ENCODE data around the gene COMMD9. TPM values are rescaled to one million over a fixed set of nuclear protein-coding genes. Genes with fewer than 3 reads are reported as not detected.

Gene COMMD9
- total and polyA plus RNA-seq, 2 experiments from 2014 or later, result 22.4 to 44.1 TPM

DNA sequence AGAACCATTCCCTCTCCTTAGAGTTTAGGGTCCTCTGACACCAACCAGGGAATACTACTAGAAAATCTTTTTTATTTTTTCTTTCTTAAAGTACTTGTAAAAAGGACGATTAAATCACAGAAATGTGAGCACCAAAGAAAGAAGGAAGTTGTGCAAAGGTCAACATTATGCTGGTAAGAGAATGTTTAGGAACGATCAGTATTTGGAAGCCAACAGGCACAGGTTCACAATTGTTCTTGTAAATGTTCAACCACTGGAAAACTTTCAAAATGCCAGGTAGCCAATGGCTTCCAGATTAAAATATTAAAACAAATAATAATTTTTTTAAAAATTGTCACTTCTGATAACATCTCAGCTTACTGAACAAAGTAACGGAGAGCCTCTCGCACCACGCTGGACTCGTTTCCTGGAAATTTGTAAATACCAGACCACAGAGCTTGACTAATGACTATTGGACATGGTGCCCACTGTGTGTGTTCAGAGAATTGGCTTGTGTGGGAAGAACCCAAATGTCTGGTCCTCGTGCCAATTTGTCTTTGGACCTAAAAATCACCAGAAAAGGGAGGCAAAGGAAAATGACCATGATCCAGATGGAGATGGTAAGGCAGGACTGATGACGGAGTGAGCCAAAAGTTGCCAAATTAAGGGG, 20.8 kb downstream of the COMMD9 start (continued):
- TF ChIP-seq, protein P1, sequence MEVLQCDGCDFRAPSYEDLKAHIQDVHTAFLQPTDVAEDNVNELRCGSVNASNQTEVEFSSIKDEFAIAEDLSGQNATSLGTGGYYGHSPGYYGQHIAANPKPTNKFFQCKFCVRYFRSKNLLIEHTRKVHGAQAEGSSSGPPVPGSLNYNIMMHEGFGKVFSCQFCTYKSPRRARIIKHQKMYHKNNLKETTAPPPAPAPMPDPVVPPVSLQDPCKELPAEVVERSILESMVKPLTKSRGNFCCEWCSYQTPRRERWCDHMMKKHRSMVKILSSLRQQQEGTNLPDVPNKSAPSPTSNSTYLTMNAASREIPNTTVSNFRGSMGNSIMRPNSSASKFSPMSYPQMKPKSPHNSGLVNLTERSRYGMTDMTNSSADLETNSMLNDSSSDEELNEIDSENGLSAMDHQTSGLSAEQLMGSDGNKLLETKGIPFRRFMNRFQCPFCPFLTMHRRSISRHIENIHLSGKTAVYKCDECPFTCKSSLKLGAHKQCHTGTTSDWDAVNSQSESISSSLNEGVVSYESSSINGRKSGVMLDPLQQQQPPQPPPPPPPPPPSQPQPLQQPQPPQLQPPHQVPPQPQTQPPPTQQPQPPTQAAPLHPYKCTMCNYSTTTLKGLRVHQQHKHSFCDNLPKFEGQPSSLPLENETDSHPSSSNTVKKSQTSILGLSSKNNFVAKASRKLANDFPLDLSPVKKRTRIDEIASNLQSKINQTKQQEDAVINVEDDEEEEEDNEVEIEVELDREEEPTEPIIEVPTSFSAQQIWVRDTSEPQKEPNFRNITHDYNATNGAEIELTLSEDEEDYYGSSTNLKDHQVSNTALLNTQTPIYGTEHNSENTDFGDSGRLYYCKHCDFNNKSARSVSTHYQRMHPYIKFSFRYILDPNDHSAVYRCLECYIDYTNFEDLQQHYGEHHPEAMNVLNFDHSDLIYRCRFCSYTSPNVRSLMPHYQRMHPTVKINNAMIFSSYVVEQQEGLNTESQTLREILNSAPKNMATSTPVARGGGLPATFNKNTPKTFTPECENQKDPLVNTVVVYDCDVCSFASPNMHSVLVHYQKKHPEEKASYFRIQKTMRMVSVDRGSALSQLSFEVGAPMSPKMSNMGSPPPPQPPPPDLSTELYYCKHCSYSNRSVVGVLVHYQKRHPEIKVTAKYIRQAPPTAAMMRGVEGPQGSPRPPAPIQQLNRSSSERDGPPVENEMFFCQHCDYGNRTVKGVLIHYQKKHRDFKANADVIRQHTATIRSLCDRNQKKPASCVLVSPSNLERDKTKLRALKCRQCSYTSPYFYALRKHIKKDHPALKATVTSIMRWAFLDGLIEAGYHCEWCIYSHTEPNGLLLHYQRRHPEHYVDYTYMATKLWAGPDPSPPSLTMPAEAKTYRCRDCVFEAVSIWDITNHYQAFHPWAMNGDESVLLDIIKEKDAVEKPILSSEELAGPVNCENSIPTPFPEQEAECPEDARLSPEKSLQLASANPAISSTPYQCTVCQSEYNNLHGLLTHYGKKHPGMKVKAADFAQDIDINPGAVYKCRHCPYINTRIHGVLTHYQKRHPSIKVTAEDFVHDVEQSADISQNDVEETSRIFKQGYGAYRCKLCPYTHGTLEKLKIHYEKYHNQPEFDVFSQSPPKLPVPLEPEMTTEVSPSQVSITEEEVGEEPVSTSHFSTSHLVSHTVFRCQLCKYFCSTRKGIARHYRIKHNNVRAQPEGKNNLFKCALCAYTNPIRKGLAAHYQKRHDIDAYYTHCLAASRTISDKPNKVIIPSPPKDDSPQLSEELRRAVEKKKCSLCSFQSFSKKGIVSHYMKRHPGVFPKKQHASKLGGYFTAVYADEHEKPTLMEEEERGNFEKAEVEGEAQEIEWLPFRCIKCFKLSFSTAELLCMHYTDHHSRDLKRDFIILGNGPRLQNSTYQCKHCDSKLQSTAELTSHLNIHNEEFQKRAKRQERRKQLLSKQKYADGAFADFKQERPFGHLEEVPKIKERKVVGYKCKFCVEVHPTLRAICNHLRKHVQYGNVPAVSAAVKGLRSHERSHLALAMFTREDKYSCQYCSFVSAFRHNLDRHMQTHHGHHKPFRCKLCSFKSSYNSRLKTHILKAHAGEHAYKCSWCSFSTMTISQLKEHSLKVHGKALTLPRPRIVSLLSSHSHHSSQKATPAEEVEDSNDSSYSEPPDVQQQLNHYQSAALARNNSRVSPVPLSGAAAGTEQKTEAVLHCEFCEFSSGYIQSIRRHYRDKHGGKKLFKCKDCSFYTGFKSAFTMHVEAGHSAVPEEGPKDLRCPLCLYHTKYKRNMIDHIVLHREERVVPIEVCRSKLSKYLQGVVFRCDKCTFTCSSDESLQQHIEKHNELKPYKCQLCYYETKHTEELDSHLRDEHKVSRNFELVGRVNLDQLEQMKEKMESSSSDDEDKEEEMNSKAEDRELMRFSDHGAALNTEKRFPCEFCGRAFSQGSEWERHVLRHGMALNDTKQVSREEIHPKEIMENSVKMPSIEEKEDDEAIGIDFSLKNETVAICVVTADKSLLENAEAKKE (CRISPR knock-in tag; IDR thresholded peaks at IDR 0.05), result no peak
- no peak for TF ChIP-seq STAT1 (IDR thresholded peaks at IDR 0.05; ENCODE audit: unreplicated experiment)

DNA sequence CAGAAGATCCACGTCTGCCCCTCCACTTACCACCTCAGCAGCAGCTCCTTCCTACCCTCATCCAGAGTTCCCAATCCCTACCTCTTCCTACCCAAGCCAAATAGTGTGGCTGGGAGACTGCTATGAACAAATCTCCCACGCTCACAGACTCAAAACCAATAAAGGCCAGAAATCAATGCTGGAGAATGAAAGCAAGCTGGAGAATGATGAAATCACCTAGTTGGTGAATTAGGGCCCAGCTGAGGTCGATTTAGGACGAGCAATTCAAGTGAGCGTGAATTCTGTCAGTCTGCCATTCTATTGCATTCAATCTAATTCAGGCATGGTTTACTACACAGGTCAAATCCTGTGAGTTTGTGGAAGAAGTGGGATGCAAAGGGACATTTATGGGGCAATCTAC, 22.5 kb downstream of the COMMD9 start:
- peaks cover 9% of the 10 kb centered on the region; the same call in 2 of the 3 replicates for H3K4me1 Mint-ChIP-seq
- H3K36me3 Mint-ChIP-seq (ENCODE audit: low read depth), result no peaks in the 10 kb centered on the region; the same call in 2 of the 3 replicates
- H3K27me3 Mint-ChIP-seq (ENCODE audit: insufficient read depth, low read depth, poor library complexity), result peaks cover 11% of the 10 kb centered on the region
- H3K4me3 Mint-ChIP-seq, result no peak overlapping the region
- Histone ChIP-seq H3K4me1 (ENCODE audit: insufficient read depth) (no peaks in the 10 kb centered on the region), H2AFZ (no peak overlapping the region), H3K27ac (ENCODE audit: low read depth) (no peak overlapping the region), H3K79me2 (replicated peaks; ENCODE audit: insufficient read depth) (no peaks in the 10 kb centered on the region), H4K20me1 (replicated peaks; ENCODE audit: insufficient read depth) (no peaks in the 10 kb centered on the region), H3K9me2 (ENCODE audit: insufficient read depth) (no peaks in the 10 kb centered on the region), H3F3A (replicated peaks; ENCODE audit: low read depth) (no peaks in the 10 kb centered on the region), H3K27me3 (ENCODE audit: insufficient read depth) (no peaks in the 10 kb centered on the region), H3K36me3 (ENCODE audit: insufficient read depth) (no peaks in the 10 kb centered on the region), H3K4me2 (no peak overlapping the region), H3K4me3 (no peak overlapping the region)
- H3K9me3 Mint-ChIP-seq, result no peaks in the 10 kb centered on the region
- DNase-seq (ENCODE audit: low spot score), result no peak
- H3K27ac Mint-ChIP-seq, result no peak overlapping the region
- no peak for ATAC-seq
- TF ChIP-seq, protein P2, sequence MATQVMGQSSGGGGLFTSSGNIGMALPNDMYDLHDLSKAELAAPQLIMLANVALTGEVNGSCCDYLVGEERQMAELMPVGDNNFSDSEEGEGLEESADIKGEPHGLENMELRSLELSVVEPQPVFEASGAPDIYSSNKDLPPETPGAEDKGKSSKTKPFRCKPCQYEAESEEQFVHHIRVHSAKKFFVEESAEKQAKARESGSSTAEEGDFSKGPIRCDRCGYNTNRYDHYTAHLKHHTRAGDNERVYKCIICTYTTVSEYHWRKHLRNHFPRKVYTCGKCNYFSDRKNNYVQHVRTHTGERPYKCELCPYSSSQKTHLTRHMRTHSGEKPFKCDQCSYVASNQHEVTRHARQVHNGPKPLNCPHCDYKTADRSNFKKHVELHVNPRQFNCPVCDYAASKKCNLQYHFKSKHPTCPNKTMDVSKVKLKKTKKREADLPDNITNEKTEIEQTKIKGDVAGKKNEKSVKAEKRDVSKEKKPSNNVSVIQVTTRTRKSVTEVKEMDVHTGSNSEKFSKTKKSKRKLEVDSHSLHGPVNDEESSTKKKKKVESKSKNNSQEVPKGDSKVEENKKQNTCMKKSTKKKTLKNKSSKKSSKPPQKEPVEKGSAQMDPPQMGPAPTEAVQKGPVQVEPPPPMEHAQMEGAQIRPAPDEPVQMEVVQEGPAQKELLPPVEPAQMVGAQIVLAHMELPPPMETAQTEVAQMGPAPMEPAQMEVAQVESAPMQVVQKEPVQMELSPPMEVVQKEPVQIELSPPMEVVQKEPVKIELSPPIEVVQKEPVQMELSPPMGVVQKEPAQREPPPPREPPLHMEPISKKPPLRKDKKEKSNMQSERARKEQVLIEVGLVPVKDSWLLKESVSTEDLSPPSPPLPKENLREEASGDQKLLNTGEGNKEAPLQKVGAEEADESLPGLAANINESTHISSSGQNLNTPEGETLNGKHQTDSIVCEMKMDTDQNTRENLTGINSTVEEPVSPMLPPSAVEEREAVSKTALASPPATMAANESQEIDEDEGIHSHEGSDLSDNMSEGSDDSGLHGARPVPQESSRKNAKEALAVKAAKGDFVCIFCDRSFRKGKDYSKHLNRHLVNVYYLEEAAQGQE (IDR thresholded peaks at IDR 0.05; ENCODE audit: unreplicated experiment), result no peak
- TF ChIP-seq POLR2AphosphoS5 (IDR thresholded peaks at IDR 0.05; ENCODE audit: low read depth), result no peak
- no peak for TF ChIP-seq JUNB (IDR thresholded peaks at IDR 0.05; ENCODE audit: unreplicated experiment)
- TF ChIP-seq, protein P3, sequence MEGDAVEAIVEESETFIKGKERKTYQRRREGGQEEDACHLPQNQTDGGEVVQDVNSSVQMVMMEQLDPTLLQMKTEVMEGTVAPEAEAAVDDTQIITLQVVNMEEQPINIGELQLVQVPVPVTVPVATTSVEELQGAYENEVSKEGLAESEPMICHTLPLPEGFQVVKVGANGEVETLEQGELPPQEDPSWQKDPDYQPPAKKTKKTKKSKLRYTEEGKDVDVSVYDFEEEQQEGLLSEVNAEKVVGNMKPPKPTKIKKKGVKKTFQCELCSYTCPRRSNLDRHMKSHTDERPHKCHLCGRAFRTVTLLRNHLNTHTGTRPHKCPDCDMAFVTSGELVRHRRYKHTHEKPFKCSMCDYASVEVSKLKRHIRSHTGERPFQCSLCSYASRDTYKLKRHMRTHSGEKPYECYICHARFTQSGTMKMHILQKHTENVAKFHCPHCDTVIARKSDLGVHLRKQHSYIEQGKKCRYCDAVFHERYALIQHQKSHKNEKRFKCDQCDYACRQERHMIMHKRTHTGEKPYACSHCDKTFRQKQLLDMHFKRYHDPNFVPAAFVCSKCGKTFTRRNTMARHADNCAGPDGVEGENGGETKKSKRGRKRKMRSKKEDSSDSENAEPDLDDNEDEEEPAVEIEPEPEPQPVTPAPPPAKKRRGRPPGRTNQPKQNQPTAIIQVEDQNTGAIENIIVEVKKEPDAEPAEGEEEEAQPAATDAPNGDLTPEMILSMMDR (conservative IDR thresholded peaks at IDR 0.05; ENCODE audit: low read depth in 2 of 2), result no peak
- TF ChIP-seq STAT1 (IDR thresholded peaks at IDR 0.05; ENCODE audit: unreplicated experiment), result no peak

Data from GM23338 (cell line).